ENCODE data around the gene FOXN3. TPM values are rescaled to one million over a fixed set of nuclear protein-coding genes. Genes with fewer than 3 reads are reported as not detected.

The FOXN3 gene
- polyA plus RNA-seq, 4 donors = 22.0 to 47.3 (median 43.3) TPM

DNA sequence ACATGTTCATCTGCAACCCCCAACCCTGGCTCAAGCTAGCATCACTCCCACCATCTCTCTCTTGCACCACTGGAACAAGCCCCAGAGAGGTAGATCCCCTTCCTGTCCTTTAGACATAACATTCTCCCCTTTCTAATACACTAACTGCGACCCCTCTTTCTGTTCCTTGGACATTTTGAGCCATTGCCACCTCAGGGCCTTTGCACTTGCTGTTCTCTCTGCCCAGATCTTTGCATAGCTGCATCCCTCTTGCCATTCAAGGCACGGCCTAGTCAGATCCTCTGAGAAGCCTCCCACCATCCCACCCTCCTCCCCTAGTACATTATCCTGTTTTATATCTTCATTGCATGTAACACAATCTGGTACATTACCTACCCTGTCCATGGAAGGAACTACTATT, 16.5 kb downstream of the FOXN3 start:
- Histone ChIP-seq H3K36me3 (ENCODE audit: control insufficient read depth in 3 of 3, insufficient read depth in 2 of 3, low read depth in 1 of 3, low read length in 3 of 3) (peaks cover 3 to 16% (median 5%) of the 10 kb centered on the region in 3 donors), H3K27me3 (ENCODE audit: control insufficient read depth in 3 of 3, insufficient read depth in 3 of 3, low read length in 3 of 3) (no peaks in the 10 kb centered on the region), H3K4me3 (ENCODE audit: low read depth in 1 of 3, low read length in 3 of 3) (no peak overlapping the region), H3K4me1 (ENCODE audit: control insufficient read depth in 3 of 3, insufficient read depth in 2 of 3, low read depth in 1 of 3, low read length in 2 of 3) (peaks cover 0 to 7% (median 6%) of the 10 kb centered on the region in 3 donors), H3K27ac (ENCODE audit: low read depth in 1 of 3, low read length in 2 of 3) (no peak overlapping the region), H3K9me3 (ENCODE audit: control insufficient read depth in 2 of 2, insufficient read depth in 1 of 2, low read depth in 1 of 2, low read length in 1 of 2) (no peaks in the 10 kb centered on the region)
- 89 to 100% (median 97%) methylated on average over 2 of the region's 2 CpGs for WGBS, 3 donors
- FAIRE-seq (no peak), DNase-seq (no peak)

DNA sequence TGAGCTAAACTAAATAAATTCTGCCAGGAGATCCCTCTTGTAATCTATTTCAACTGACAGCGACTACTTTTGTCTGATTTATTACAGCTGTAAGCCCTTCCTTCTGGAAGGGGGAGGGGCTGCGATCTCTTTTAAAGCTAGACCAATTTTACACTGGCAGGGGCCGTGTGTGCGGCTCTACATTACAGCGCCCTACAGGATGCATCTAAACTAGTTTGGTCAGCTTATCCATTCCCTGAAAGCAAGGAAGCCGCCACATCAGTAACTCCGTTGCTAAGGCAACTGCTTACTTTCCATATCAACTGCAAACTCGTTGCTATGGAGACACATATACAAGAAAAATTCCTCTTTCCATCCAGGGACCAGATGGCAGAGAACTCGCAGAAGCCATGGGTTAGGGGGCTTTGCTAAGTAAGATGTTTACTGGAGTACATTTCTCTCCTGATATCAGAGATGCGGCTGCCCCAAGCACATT, 17.4 kb downstream of the FOXN3 start:
- Histone ChIP-seq H3K36me3 (ENCODE audit: control insufficient read depth in 3 of 3, insufficient read depth in 2 of 3, low read depth in 1 of 3, low read length in 3 of 3) (peaks cover 3 to 10% (median 9%) of the 10 kb centered on the region in 3 donors), H3K4me3 (ENCODE audit: low read depth in 1 of 3, low read length in 3 of 3) (no peak overlapping the region), H3K9me3 (ENCODE audit: control insufficient read depth in 2 of 2, insufficient read depth in 1 of 2, low read depth in 1 of 2, low read length in 1 of 2) (no peaks in the 10 kb centered on the region), H3K27me3 (ENCODE audit: control insufficient read depth in 3 of 3, insufficient read depth in 3 of 3, low read length in 3 of 3) (no peaks in the 10 kb centered on the region), H3K27ac (ENCODE audit: low read depth in 1 of 3, low read length in 2 of 3) (peak overlapping the region in 2 of 3 donors; percentile 18 to 54), H3K4me1 (ENCODE audit: control insufficient read depth in 3 of 3, insufficient read depth in 2 of 3, low read depth in 1 of 3, low read length in 2 of 3) (peaks cover 0 to 7% (median 6%) of the 10 kb centered on the region in 3 donors)
- DNase-seq = peak in 1 of 2 donors; percentile 72
- FAIRE-seq = no peak
- WGBS, 3 donors = 33 to 58% (median 54%) methylated on average over 10 of the region's 10 CpGs

DNA sequence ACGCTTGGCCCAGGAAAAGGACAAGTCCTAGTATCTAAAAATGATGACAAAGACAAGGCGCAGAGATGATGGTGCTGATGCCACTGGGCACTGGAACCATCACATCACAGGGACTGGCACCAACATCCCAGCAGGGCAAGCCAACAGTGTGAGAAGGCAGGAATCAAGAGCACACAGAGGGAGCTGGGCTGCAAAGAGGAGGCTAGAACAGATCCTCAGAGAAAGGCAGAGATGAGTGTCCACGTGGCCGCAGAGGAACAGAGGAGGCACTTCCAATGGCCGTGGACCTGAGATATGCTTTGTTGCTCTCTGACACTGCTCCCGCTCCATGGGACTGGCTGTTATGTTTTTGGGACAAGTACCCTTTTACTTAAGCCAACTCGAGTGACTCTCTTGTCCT, 17.9 kb downstream of the FOXN3 start:
- DNase-seq = no peak
- Histone ChIP-seq H3K9me3 (ENCODE audit: control insufficient read depth in 2 of 2, insufficient read depth in 1 of 2, low read depth in 1 of 2, low read length in 1 of 2) (no peaks in the 10 kb centered on the region), H3K36me3 (ENCODE audit: control insufficient read depth in 3 of 3, insufficient read depth in 2 of 3, low read depth in 1 of 3, low read length in 3 of 3) (peaks cover 3 to 10% (median 9%) of the 10 kb centered on the region in 3 donors), H3K27me3 (ENCODE audit: control insufficient read depth in 3 of 3, insufficient read depth in 3 of 3, low read length in 3 of 3) (no peaks in the 10 kb centered on the region), H3K4me1 (ENCODE audit: control insufficient read depth in 3 of 3, insufficient read depth in 2 of 3, low read depth in 1 of 3, low read length in 2 of 3) (peaks cover 0 to 7% (median 6%) of the 10 kb centered on the region in 3 donors), H3K27ac (ENCODE audit: low read depth in 1 of 3, low read length in 2 of 3) (peak overlapping the region in 1 of 3 donors; percentile 54), H3K4me3 (ENCODE audit: low read depth in 1 of 3, low read length in 3 of 3) (no peak overlapping the region)
- no peak for FAIRE-seq
- WGBS, 3 donors = 71 to 87% (median 82%) methylated on average over 7 of the region's 7 CpGs

DNA sequence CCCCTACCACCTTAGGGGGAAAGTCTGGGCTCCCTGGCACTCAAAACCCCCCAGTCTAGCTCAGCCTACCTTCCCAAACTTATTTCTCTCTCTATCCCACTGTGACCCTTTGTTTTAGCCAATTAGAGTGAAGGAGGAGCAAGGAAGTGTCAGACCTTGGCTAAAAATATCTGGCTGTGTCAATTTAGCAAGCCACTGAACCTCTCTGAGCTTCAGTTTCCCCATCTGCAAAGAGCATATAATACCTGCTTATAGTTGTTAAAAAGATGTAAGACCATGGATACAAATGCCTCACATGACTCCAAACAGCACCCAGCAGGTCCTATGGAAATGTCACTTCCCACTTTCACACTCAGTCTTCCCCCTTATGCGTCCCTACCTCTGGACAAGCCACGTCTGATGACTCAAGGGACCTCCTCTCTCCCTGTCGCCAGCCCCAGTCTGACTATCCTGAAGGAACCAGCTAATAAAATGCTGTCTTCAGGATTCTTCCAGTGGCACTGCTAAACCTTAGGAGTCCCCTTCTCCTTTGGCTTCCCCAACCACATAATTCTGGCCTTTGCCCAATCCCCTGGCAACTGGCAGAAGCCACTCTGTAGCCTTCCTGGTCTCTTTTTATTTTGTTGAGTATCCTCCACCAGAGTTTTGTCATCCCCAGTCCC, 19.3 kb downstream of the FOXN3 start:
- Histone ChIP-seq H3K4me3 (ENCODE audit: low read depth in 1 of 3, low read length in 3 of 3) (no peak overlapping the region), H3K4me1 (ENCODE audit: control insufficient read depth in 3 of 3, insufficient read depth in 2 of 3, low read depth in 1 of 3, low read length in 2 of 3) (peaks cover 0 to 7% (median 4%) of the 10 kb centered on the region in 3 donors), H3K36me3 (ENCODE audit: control insufficient read depth in 3 of 3, insufficient read depth in 2 of 3, low read depth in 1 of 3, low read length in 3 of 3) (peaks cover 3 to 9% (median 6%) of the 10 kb centered on the region in 3 donors), H3K9me3 (ENCODE audit: control insufficient read depth in 2 of 2, insufficient read depth in 1 of 2, low read depth in 1 of 2, low read length in 1 of 2) (no peaks in the 10 kb centered on the region), H3K27me3 (ENCODE audit: control insufficient read depth in 3 of 3, insufficient read depth in 3 of 3, low read length in 3 of 3) (no peaks in the 10 kb centered on the region), H3K27ac (ENCODE audit: low read depth in 1 of 3, low read length in 2 of 3) (no peak overlapping the region)
- 91 to 93% (median 92%) methylated on average over 3 of the region's 3 CpGs for WGBS, 3 donors
- FAIRE-seq = no peak
- no peak for DNase-seq

DNA sequence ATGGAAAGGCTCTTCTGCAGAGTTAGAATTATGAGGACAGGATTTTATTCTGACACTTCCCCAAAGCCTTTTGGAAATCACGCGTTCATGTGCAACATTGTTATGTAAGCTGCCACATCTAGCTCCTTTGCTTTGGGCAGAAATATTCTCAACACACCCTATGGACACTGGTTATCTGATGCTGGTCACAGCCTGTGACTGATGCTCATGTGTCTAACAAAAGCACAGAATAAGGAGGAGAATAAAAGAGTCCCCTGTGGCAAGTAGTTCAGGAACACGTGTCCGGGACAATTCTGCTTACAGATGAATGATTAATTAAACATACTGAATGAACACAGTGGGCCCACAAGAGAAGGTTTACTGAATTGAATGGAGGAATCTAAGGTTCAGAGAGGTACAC, 22.1 kb downstream of the FOXN3 start:
- Histone ChIP-seq H3K27ac (ENCODE audit: low read depth in 1 of 3, low read length in 2 of 3) (no peak overlapping the region), H3K4me1 (ENCODE audit: control insufficient read depth in 3 of 3, insufficient read depth in 2 of 3, low read depth in 1 of 3, low read length in 2 of 3) (peaks cover 0 to 6% (median 4%) of the 10 kb centered on the region in 3 donors), H3K36me3 (ENCODE audit: control insufficient read depth in 3 of 3, insufficient read depth in 2 of 3, low read depth in 1 of 3, low read length in 3 of 3) (peaks cover 0 to 7% (median 4%) of the 10 kb centered on the region in 3 donors), H3K9me3 (ENCODE audit: control insufficient read depth in 2 of 2, insufficient read depth in 1 of 2, low read depth in 1 of 2, low read length in 1 of 2) (no peaks in the 10 kb centered on the region), H3K27me3 (ENCODE audit: control insufficient read depth in 3 of 3, insufficient read depth in 3 of 3, low read length in 3 of 3) (no peaks in the 10 kb centered on the region), H3K4me3 (ENCODE audit: low read depth in 1 of 3, low read length in 3 of 3) (no peak overlapping the region)
- no peak for DNase-seq
- no peak for FAIRE-seq
- 81 to 88% (median 83%) methylated on average over 4 of the region's 4 CpGs for WGBS, 3 donors

DNA sequence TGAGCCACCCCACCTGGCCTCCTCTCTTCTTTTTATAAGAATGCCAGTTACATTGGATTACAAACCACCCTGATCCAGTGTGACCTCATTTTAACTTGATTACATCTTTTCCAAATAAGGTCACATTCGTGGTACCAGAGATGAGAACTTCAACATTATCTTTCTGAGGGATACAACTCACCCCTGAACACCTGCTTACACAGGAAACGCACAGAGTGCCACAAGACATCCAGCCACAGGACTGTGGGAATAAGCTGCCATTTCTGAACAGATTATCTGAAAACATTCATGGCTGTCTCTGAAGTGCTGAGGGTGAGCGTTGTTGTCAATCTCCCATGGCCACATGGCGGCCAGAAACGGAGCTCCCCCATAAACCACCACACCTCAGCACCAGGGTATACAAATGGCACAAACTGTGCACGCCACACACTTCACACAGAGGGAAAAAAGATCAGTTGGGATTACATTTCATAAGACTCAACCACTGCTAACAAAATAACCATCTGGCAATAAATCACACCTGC, 23.7 kb downstream of the FOXN3 start:
- Histone ChIP-seq H3K9me3 (ENCODE audit: control insufficient read depth in 2 of 2, insufficient read depth in 1 of 2, low read depth in 1 of 2, low read length in 1 of 2) (peaks cover 0 to 1% of the 10 kb centered on the region in 2 donors), H3K27me3 (ENCODE audit: control insufficient read depth in 3 of 3, insufficient read depth in 3 of 3, low read length in 3 of 3) (no peaks in the 10 kb centered on the region), H3K36me3 (ENCODE audit: control insufficient read depth in 3 of 3, insufficient read depth in 2 of 3, low read depth in 1 of 3, low read length in 3 of 3) (peaks cover 0 to 10% (median 7%) of the 10 kb centered on the region in 3 donors), H3K27ac (ENCODE audit: low read depth in 1 of 3, low read length in 2 of 3) (no peak overlapping the region), H3K4me1 (ENCODE audit: control insufficient read depth in 3 of 3, insufficient read depth in 2 of 3, low read depth in 1 of 3, low read length in 2 of 3) (no peaks in the 10 kb centered on the region), H3K4me3 (ENCODE audit: low read depth in 1 of 3, low read length in 3 of 3) (no peak overlapping the region)
- 84 to 85% (median 85%) methylated on average over 6 of the region's 6 CpGs for WGBS, 3 donors
- FAIRE-seq = no peak
- no peak for DNase-seq

DNA sequence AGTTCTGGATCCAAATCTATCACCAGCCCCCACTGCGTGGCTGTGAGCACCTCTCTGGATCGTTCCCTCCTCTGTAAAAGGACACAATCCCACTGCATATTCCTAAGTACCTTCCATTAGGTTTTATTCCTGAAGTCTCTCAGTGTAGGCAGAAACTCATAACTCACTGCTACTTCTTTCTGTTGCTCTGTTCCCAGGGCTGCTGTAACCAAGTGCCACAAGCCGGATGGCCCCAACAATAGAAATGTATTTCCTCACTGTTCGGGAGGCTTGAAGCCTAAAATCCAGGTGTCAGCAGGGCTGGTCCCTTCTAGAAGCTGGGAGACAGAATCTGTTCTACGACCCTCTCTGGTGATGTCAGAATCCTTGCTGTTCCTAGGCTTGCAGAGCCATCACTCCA, 24.9 kb downstream of the FOXN3 start:
- H3K4me3 ChIP-seq (ENCODE audit: low read depth in 1 of 3, low read length in 3 of 3) = no peak overlapping the region
- 72 to 74% (median 73%) methylated on average over 5 of the region's 5 CpGs for WGBS, 3 donors
- peaks cover 0 to 3% of the 10 kb centered on the region in 2 donors for H3K9me3 ChIP-seq (ENCODE audit: control insufficient read depth in 2 of 2, insufficient read depth in 1 of 2, low read depth in 1 of 2, low read length in 1 of 2)
- H3K27me3 ChIP-seq (ENCODE audit: control insufficient read depth in 3 of 3, insufficient read depth in 3 of 3, low read length in 3 of 3) = no peaks in the 10 kb centered on the region
- peaks cover 0 to 16% (median 4%) of the 10 kb centered on the region in 3 donors for H3K36me3 ChIP-seq (ENCODE audit: control insufficient read depth in 3 of 3, insufficient read depth in 2 of 3, low read depth in 1 of 3, low read length in 3 of 3)
- FAIRE-seq (no peak), DNase-seq (no peak)
- no peak overlapping the region for H3K27ac ChIP-seq (ENCODE audit: low read depth in 1 of 3, low read length in 2 of 3)
- no peaks in the 10 kb centered on the region for H3K4me1 ChIP-seq (ENCODE audit: control insufficient read depth in 3 of 3, insufficient read depth in 2 of 3, low read depth in 1 of 3, low read length in 2 of 3)

DNA sequence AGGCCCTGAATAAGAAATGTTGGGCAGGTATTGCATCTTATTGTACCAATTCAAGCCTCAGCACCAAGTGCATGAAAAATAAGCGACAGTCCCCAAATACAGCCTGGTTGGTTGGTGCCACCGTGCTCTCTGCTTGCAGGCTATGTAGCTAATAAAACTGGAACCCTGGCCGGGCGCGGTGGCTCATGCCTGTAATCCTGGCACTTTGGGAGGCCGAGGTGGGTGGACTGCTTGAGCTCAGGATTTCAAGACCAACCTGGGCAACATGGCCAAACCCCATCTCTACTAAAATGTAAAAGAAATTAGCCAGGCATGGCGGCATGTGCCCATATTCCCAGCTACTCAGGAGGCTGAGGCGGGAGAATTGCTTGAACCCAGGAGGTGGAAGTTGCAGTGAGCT, 25.5 kb downstream of the FOXN3 start:
- Histone ChIP-seq H3K4me1 (ENCODE audit: control insufficient read depth in 3 of 3, insufficient read depth in 2 of 3, low read depth in 1 of 3, low read length in 2 of 3) (no peaks in the 10 kb centered on the region), H3K9me3 (ENCODE audit: control insufficient read depth in 2 of 2, insufficient read depth in 1 of 2, low read depth in 1 of 2, low read length in 1 of 2) (peaks cover 0 to 6% of the 10 kb centered on the region in 2 donors), H3K4me3 (ENCODE audit: low read depth in 1 of 3, low read length in 3 of 3) (no peak overlapping the region), H3K27ac (ENCODE audit: low read depth in 1 of 3, low read length in 2 of 3) (no peak overlapping the region), H3K27me3 (ENCODE audit: control insufficient read depth in 3 of 3, insufficient read depth in 3 of 3, low read length in 3 of 3) (no peaks in the 10 kb centered on the region), H3K36me3 (ENCODE audit: control insufficient read depth in 3 of 3, insufficient read depth in 2 of 3, low read depth in 1 of 3, low read length in 3 of 3) (peaks cover 0 to 16% (median 4%) of the 10 kb centered on the region in 3 donors)
- DNase-seq (no peak), FAIRE-seq (no peak)
- WGBS, 3 donors = 91 to 98% (median 92%) methylated on average over 8 of the region's 8 CpGs

Measured in small intestine (tissue), 7 donors.